Dedifferentiated amniotic fluid mesenchymal stem cell (primary cell): ENCODE measurements around the gene KCNF1.

Source experiments
- DNase-seq: peaks from one replicate; pipeline ENCODE4 v3.0.0-alpha.2; 2016; ENCODE audit errors: extremely low spot score

KCNF1 gene

DNA sequence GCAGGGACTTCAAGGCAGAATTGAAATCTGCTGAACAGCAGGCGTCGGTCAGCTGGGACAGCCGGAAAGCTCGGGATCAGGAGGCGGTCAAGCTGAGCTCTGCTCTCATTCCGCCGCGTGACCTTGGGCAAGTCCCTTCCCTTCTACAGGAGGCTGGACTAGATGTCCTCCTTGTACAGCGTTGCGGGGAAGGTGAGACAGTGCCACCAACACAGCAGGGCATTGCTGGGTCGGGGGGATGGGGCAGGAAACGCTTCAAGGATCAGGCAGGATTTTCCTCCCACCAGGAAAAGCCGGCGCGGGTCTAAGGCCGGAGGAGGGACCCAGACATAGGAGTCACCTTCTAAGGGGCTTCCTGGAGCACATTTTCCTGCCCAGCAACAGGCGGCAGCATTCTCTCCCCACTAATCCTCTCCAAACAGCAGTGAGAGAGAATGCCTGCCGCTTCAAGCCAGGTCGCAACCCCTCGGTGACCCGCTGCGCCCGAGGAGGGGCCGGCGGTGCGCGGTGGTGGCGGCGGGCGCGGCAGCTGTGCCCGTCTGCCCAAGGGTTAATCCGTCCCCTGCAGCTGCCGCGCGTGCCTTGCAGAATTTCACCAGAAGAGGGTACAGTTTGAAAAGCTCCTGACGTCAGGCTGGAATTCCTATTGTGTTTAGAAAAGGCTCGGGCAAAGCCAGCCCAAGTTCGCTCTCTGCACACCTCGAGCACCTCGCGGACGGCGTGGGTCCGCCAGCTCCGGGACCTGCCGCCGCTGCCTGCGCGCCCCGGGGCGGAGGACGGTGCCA lies at the start of gene KCNF1:
Gene KCNF1, plus strand, starts transcription at position 644 of the 785 bp plus-strand sequence. CDS start 493 bp downstream, outside the sequence.
- DNase-seq = peak; percentile 57

- no peak for DNase-seq
These were observed 49.4 kb upstream of the KCNF1 start for GRCh38 chr2:10862330-10862729.

DNA sequence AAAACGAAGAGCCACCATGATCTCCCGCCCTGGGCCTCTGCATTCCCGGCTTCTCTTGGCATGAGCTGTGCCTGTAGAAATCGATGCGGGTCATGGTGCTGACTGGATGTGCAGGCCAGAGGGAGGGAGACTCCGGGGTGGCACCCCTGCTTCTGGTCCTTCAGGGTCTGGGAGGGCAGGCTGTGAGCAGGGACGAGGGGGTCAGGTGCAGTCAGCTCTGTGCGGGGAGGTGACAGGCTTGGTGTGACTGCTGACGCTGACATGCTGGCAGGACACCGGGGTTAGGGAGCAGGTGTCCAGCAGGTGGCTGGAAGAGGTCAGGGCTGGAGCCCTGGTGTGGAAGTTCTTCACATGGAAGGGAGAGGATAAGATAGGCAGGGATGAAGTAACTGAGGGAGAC lies 48.7 kb upstream of the KCNF1 start:
- DNase-seq = no peak

- DNase-seq = no peak
These were observed 47.9 kb upstream of the KCNF1 start for GRCh38 chr2:10863837-10864236.

GRCh38 chr2:10864251-10864650 lies 47.5 kb upstream of the KCNF1 start:
- no peak for DNase-seq

DNA sequence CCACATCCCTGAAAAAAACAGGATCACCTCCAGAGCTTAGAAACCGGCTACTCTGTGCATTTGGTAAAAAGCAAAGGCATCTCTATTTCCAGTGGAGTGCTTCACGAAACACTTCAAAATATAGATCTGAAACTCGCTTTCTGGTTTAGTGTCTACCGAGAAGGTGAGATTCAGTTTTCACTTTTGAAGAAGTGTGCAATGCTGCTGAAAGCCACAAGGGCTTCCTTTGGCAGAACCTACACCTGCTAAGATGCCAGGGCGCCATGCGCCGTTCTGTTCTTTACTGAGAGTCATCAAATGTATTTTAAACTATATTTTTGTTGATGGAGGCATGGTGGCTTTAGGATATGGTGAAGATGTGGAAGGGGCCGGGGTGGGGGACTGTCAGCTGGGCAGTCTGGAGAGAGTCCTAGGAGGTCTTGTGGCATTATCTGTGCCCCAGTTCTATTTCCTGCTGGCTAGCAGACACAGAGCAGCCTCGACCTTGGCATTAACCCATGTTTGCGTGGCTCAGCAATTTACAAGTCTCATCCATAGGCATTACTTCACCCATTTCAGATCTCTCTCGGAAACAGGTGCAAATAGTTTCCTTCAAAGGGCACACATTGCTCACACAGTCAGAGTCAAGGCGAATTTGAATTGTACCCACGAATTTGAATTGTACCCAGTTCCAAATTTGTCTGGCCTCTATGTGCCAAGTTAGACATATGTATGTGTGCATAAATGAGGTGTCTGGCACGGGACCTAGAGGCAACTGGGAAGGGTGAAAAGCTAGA lies 46.7 kb upstream of the KCNF1 start:
- no peak for DNase-seq

- DNase-seq = no peak
These were observed 45.9 kb upstream of the KCNF1 start for GRCh38 chr2:10865841-10866240.

DNA sequence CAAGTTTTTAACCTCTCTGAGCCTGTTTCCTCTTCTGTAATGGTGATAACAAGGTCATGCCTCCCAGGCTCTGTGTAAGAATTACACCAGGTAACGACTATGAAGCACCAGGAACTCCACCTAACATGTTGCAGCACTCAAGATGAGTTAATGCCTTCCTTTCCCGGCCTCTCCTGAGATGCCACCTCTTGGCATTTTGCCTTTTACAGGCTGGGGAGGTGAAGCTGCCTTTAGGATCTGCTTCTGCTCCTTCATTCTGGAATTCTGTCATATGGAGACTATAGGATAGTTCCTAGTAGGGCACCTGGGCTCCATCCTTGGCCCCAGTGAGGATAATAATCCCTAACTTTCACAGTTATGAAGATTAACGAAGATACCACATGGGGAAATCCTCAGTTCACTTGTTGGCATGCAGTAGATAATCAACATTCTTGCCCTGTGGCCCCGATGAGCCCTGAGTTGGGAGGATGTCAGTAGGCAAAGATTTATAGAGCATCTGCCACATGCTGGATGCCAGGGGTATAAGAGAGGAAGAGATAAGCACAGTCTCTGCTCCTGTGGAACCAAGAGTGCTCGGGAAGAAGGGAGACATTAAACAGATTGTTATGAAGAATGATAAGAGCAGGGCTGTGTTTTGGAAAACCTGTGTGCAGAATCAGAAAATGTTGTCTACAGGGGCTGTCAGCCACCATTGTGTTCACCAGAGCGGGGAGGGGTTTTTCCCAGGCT lies 43.9 kb upstream of the KCNF1 start:
- no peak for DNase-seq

- DNase-seq = peak; percentile 24
These were observed 43.0 kb upstream of the KCNF1 start for GRCh38 chr2:10868465-10869314.

- no peak for DNase-seq
These were observed 39.8 kb upstream of the KCNF1 start for GRCh38 chr2:10871978-10872377.

- DNase-seq = no peak
These were observed 38.6 kb upstream of the KCNF1 start for GRCh38 chr2:10873171-10873570.

GRCh38 chr2:10873790-10874437 lies 37.8 kb upstream of the KCNF1 start:
- no peak for DNase-seq

- no peak for DNase-seq
These were observed 36.6 kb upstream of the KCNF1 start for GRCh38 chr2:10875126-10875525.

GRCh38 chr2:10876394-10876793 lies 35.3 kb upstream of the KCNF1 start:
- no peak for DNase-seq

DNA sequence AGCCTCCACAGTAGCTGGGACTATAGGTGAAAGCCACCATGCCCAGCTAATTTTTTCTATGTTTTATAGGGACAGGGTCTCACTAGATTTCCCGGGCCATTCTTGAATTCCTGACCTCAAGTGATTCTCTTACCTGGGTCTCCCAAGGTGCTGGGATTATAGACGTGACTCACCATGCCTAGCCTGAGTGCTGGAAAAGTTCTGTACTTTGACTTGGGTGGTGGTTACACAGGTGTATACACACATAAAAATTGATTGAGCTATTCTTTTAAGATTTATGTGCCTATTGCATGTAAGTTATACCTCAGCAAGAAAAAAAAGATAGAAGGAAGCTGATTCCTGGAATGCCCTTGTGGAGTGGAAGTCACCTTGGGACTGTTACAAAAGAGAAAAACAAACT lies 34.8 kb upstream of the KCNF1 start:
- no peak for DNase-seq

DNA sequence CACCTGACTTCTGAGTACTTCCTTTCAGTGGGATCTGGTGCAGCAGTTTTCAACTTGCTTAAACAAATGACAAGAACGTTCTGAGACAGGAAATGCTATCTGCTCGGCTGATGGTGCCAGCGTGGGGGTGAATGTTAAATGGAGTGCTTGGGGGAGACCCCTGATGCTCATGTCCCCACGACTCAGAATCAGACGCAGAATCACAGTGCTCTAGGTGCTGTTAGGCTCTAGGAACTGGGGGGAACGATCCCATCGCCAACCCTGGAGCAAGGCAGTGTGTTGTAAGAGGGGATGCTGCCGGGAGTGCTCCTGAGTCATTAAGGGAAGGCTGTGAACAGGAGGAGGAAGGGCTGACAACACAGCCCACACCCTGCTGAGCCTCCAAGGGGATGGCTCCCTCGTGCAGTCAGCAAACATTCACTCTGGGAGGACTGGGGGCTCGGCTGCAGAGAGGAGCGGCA lies 34.1 kb upstream of the KCNF1 start:
- DNase-seq = no peak

DNA sequence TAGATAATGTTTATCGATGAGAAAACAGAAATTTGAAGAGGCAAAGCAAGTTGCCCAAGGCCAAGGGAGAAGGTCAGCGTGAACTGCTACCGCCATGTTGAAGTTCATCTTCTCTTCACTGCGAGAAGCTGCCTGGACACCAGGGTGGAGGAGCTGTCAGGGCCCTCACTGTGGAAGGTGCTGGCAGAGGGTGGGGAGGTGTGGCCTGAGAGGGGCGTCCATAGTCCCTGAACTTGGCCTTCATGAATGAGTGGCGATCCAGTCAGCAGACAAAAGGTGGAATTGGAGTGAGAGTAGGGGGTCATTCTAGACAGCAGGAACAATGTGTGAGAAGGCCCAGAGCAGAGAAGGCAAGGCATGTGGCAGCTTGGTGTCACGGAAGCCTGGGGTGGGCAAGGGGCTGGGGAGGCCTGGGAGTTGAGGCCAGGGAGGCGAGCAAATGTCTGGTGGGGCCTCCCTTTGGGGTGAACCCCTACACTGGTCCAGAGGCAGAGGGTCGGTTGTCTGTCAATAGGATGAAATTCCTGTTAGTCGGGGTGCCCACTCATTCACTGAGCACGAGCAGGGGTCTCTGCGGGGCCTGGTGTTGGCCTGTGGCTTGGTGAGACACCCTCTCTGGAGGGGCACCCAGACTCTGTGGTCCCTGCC lies 33.3 kb upstream of the KCNF1 start:
- no peak for DNase-seq

DNA sequence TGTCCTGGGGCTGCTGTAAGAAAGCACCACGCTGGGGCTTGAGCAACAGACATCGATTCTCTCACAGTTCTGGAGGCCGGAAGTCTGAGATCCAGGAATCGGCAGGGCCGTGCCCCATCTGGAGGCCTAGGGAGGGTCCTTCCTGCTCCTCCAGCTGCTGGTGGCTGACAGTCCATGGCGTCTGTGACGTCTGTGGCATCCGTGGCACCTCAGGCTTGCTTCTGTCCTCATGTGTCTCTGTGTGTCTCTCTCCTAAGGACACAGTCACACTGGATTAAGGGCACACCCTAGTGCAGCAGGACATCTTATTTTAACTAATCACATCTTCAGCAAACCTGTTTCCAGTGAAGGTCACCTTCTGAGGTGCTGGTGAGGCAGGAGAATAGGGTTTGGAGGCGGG lies 32.6 kb upstream of the KCNF1 start:
- DNase-seq = no peak

GRCh38 chr2:10879624-10880585 lies 31.8 kb upstream of the KCNF1 start:
- no peak for DNase-seq
